ENCODE measurements around the gene CDK5RAP3. TPM values are rescaled to one million over a fixed set of nuclear protein-coding genes. Genes with fewer than 3 reads are reported as not detected.
A peak's percentile ranks its signal among the peaks of the same experiment; 100 is the strongest.

CDK5RAP3 gene
- total RNA-seq, 1 experiment from 2014 or later, result 128 TPM

DNA sequence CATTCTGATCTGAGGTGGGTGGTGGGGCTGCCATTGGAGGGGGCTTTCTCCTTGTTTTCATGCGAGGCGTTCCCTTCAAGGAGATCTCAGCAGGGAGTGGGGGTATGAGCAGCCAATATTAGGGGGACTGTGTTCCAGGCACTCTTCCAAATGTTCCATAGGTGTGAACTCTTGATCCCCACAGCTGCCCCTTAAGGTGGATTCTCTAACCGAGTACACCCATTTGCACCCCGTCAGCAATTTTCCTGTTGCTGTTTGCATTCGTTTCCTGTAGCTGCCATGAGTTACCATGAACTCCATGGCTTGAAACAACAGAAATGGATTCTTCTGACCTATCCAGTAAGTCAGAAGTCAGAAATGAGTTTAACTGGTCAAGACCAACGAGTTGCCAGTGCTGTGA lies 9.5 kb upstream of the CDK5RAP3 start:
- H3K4me1 Mint-ChIP-seq, result peaks cover 28% of the 10 kb centered on the region
- peaks cover 10% of the 10 kb centered on the region for H3K9me3 Mint-ChIP-seq
- ChIA-PET CTCF (interaction anchor here (0.9 to 3.4 kb wide), 5 partner anchors 9 to 119 kb away, joined by 3 to 17 read pairs (median 5); partner anchors contain the start of gene CDK5RAP3), POLR2A (no interaction called here)
- H3K27ac Mint-ChIP-seq, result no peak overlapping the region
- DNase-seq (ENCODE audit: low spot score), result no peak
- no peaks in the 10 kb centered on the region for H3K36me3 Mint-ChIP-seq
- TF ChIP-seq FOXP1 (CRISPR knock-in tag; IDR thresholded peaks at IDR 0.05; ENCODE audit: borderline replicate concordance) (no peak), JAZF1 (CRISPR knock-in tag; IDR thresholded peaks at IDR 0.05) (no peak), CREB1 (CRISPR knock-in tag; IDR thresholded peaks at IDR 0.05) (no peak), FOXJ3 (CRISPR knock-in tag; IDR thresholded peaks at IDR 0.05; ENCODE audit: borderline replicate concordance) (no peak), ZNF263 (CRISPR knock-in tag; IDR thresholded peaks at IDR 0.05; ENCODE audit: low read depth) (no peak), SMAD4 (CRISPR knock-in tag; IDR thresholded peaks at IDR 0.05) (no peak), ZSCAN18 (CRISPR knock-in tag; IDR thresholded peaks at IDR 0.05) (no peak)
- TF ChIP-seq, protein P1, sequence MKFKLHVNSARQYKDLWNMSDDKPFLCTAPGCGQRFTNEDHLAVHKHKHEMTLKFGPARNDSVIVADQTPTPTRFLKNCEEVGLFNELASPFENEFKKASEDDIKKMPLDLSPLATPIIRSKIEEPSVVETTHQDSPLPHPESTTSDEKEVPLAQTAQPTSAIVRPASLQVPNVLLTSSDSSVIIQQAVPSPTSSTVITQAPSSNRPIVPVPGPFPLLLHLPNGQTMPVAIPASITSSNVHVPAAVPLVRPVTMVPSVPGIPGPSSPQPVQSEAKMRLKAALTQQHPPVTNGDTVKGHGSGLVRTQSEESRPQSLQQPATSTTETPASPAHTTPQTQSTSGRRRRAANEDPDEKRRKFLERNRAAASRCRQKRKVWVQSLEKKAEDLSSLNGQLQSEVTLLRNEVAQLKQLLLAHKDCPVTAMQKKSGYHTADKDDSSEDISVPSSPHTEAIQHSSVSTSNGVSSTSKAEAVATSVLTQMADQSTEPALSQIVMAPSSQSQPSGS (CRISPR knock-in tag; IDR thresholded peaks at IDR 0.05; ENCODE audit: borderline replicate concordance, low read depth), result no peak
- TF ChIP-seq, protein P2, sequence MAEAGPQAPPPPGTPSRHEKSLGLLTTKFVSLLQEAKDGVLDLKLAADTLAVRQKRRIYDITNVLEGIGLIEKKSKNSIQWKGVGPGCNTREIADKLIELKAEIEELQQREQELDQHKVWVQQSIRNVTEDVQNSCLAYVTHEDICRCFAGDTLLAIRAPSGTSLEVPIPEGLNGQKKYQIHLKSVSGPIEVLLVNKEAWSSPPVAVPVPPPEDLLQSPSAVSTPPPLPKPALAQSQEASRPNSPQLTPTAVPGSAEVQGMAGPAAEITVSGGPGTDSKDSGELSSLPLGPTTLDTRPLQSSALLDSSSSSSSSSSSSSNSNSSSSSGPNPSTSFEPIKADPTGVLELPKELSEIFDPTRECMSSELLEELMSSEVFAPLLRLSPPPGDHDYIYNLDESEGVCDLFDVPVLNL (CRISPR knock-in tag; IDR thresholded peaks at IDR 0.05; ENCODE audit: borderline replicate concordance, low read depth), result no peak
- H3K27me3 Mint-ChIP-seq (ENCODE audit: low read depth), result peaks cover 29% of the 10 kb centered on the region
- ATAC-seq, result no peak
- no peak overlapping the region for H3K4me3 Mint-ChIP-seq

- H3K4me1 Mint-ChIP-seq, result peaks cover 15% of the 10 kb centered on the region
- H3K4me3 Mint-ChIP-seq, result no peak overlapping the region
- peaks cover 10% of the 10 kb centered on the region for H3K9me3 Mint-ChIP-seq
- peaks cover 33% of the 10 kb centered on the region for H3K27me3 Mint-ChIP-seq (ENCODE audit: low read depth)
- DNase-seq (ENCODE audit: low spot score), result no peak
- ChIA-PET CTCF (no interaction called here), POLR2A (no interaction called here)
- H3K36me3 Mint-ChIP-seq, result no peaks in the 10 kb centered on the region
- TF ChIP-seq USF2 (CRISPR knock-in tag; IDR thresholded peaks at IDR 0.05), result peak; percentile 43; the same call in 1 of the 2 replicates
- TF ChIP-seq, protein P3, sequence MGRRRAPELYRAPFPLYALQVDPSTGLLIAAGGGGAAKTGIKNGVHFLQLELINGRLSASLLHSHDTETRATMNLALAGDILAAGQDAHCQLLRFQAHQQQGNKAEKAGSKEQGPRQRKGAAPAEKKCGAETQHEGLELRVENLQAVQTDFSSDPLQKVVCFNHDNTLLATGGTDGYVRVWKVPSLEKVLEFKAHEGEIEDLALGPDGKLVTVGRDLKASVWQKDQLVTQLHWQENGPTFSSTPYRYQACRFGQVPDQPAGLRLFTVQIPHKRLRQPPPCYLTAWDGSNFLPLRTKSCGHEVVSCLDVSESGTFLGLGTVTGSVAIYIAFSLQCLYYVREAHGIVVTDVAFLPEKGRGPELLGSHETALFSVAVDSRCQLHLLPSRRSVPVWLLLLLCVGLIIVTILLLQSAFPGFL (CRISPR knock-in tag; IDR thresholded peaks at IDR 0.05; ENCODE audit: borderline replicate concordance), result no peak
- H3K27ac Mint-ChIP-seq, result no peak overlapping the region
- ATAC-seq, result no peak
These were observed 8.0 kb upstream of the CDK5RAP3 start for GRCh38 chr17:47962901-47963300.

GRCh38 chr17:47964856-47965255 lies 6.1 kb upstream of the CDK5RAP3 start:
- ATAC-seq, result no peak
- H3K9me3 Mint-ChIP-seq, result peaks cover 10% of the 10 kb centered on the region
- DNase-seq (ENCODE audit: low spot score), result no peak
- ChIA-PET POLR2A (no interaction called here), CTCF (no interaction called here)
- peaks cover 26% of the 10 kb centered on the region for H3K27me3 Mint-ChIP-seq (ENCODE audit: low read depth)
- H3K36me3 Mint-ChIP-seq, result no peaks in the 10 kb centered on the region
- H3K4me3 Mint-ChIP-seq, result no peak overlapping the region
- peaks cover 2% of the 10 kb centered on the region; the same call in 1 of the 2 replicates for H3K4me1 Mint-ChIP-seq
- no peak overlapping the region for H3K27ac Mint-ChIP-seq
- no peak for TF ChIP-seq TP53 (CRISPR knock-in tag; IDR thresholded peaks at IDR 0.05)
- no peak for TF ChIP-seq NFYB (CRISPR knock-in tag; conservative IDR thresholded peaks at IDR 0.05; ENCODE audit: low read depth)
- TF ChIP-seq ZNF671 (CRISPR knock-in tag; IDR thresholded peaks at IDR 0.05), result no peak
- TF ChIP-seq, protein P4, sequence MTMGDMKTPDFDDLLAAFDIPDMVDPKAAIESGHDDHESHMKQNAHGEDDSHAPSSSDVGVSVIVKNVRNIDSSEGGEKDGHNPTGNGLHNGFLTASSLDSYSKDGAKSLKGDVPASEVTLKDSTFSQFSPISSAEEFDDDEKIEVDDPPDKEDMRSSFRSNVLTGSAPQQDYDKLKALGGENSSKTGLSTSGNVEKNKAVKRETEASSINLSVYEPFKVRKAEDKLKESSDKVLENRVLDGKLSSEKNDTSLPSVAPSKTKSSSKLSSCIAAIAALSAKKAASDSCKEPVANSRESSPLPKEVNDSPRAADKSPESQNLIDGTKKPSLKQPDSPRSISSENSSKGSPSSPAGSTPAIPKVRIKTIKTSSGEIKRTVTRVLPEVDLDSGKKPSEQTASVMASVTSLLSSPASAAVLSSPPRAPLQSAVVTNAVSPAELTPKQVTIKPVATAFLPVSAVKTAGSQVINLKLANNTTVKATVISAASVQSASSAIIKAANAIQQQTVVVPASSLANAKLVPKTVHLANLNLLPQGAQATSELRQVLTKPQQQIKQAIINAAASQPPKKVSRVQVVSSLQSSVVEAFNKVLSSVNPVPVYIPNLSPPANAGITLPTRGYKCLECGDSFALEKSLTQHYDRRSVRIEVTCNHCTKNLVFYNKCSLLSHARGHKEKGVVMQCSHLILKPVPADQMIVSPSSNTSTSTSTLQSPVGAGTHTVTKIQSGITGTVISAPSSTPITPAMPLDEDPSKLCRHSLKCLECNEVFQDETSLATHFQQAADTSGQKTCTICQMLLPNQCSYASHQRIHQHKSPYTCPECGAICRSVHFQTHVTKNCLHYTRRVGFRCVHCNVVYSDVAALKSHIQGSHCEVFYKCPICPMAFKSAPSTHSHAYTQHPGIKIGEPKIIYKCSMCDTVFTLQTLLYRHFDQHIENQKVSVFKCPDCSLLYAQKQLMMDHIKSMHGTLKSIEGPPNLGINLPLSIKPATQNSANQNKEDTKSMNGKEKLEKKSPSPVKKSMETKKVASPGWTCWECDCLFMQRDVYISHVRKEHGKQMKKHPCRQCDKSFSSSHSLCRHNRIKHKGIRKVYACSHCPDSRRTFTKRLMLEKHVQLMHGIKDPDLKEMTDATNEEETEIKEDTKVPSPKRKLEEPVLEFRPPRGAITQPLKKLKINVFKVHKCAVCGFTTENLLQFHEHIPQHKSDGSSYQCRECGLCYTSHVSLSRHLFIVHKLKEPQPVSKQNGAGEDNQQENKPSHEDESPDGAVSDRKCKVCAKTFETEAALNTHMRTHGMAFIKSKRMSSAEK (CRISPR knock-in tag; IDR thresholded peaks at IDR 0.05; ENCODE audit: borderline replicate concordance), result no peak
- no peak for TF ChIP-seq KAT7 (CRISPR knock-in tag; IDR thresholded peaks at IDR 0.05; ENCODE audit: borderline replicate concordance)
- no peak for TF ChIP-seq GABPB1 (CRISPR knock-in tag; IDR thresholded peaks at IDR 0.05)
- TF ChIP-seq NR1H2 (CRISPR knock-in tag; IDR thresholded peaks at IDR 0.05), result no peak
- TF ChIP-seq GTF2I (CRISPR knock-in tag; conservative IDR thresholded peaks at IDR 0.05), result no peak
- no peak for TF ChIP-seq EMX1 (CRISPR knock-in tag; IDR thresholded peaks at IDR 0.05)
- TF ChIP-seq MXD4 (CRISPR knock-in tag; IDR thresholded peaks at IDR 0.05; ENCODE audit: borderline replicate concordance), result no peak
- TF ChIP-seq ZNF423 (CRISPR knock-in tag; IDR thresholded peaks at IDR 0.05), result no peak
- no peak for TF ChIP-seq ZNF263 (CRISPR knock-in tag; IDR thresholded peaks at IDR 0.05; ENCODE audit: low read depth)
- TF ChIP-seq ZNF121 (CRISPR knock-in tag; IDR thresholded peaks at IDR 0.05), result no peak

Data from WTC11 (cell line).